WTC11 (cell line): ENCODE results near the gene CCDC43. TPM values are rescaled to one million over a fixed set of nuclear protein-coding genes. Genes with fewer than 3 reads are reported as not detected.
"Not testable (repeated sequence)": the region's sequence is repeated elsewhere in the genome, so short reads cannot be mapped to it uniquely, and the experiment has no call there.

Experiments used
- ATAC-seq: fragments of 200-7000 bp; cut with Tn5 transposase; 2 replicates; pipeline ENCODE4 v1.10.0; 2021; ENCODE audit warnings: mild to moderate bottlenecking, moderate library complexity
- CTCF ChIA-PET: fragments of 300-600 bp; sonication (Branson Sonifier 250); formaldehyde crosslinking; loops from one replicate; lab custom pipeline; 2021; ENCODE audit warnings: antibody characterized with exemption; lab: Charles Lee
- POLR2A ChIA-PET: fragments of 350-600 bp; sonication (Branson Sonifier 250); formaldehyde crosslinking; loops from one replicate; lab custom pipeline; 2021; ENCODE audit warnings: antibody characterized with exemption; lab: Charles Lee
- DNase-seq: peaks from one replicate; pipeline ENCODE4 v3.0.0; 2021; ENCODE audit warnings: low spot score
- H3K27ac Mint-ChIP-seq: 2 replicates; pipeline ENCODE4 v1.8.0; 2021; ENCODE audit warnings: mixed read lengths
- H3K27me3 Mint-ChIP-seq: 2 replicates; pipeline ENCODE4 v1.8.0; 2021; ENCODE audit warnings: low read depth, mild to moderate bottlenecking, moderate library complexity, mixed read lengths
- H3K36me3 Mint-ChIP-seq: 2 replicates; pipeline ENCODE4 v1.8.0; 2021; ENCODE audit warnings: mixed read lengths
- H3K4me1 Mint-ChIP-seq: 2 replicates; pipeline ENCODE4 v1.8.0; 2022; ENCODE audit warnings: mixed read lengths
- H3K4me3 Mint-ChIP-seq: 2 replicates; pipeline ENCODE4 v1.8.0; 2021; ENCODE audit warnings: mild to moderate bottlenecking, moderate library complexity, mixed read lengths
- H3K9me3 Mint-ChIP-seq: 2 replicates; pipeline ENCODE4 v1.8.0; 2021; ENCODE audit warnings: mixed read lengths
- CREM ChIP-seq: sonication (generic); formaldehyde crosslinking; IDR thresholded peaks from 2 replicates; pipeline ENCODE4 v1.8.1; 2022; ENCODE audit warnings: mild to moderate bottlenecking, missing genetic modification reagents, moderate library complexity
- ETV6 ChIP-seq: sonication (generic); formaldehyde crosslinking; IDR thresholded peaks from 2 replicates; pipeline ENCODE4 v1.8.1; 2022; ENCODE audit warnings: mild to moderate bottlenecking, missing genetic modification reagents
- FOXJ3 ChIP-seq: sonication (generic); formaldehyde crosslinking; IDR thresholded peaks from 2 replicates; pipeline ENCODE4 v1.9.0; 2021; ENCODE audit warnings: missing genetic modification reagents, mild to moderate bottlenecking, borderline replicate concordance
- GABPB1 ChIP-seq: sonication (generic); formaldehyde crosslinking; IDR thresholded peaks from 2 replicates; pipeline ENCODE4 v1.8.1; 2023; ENCODE audit warnings: mild to moderate bottlenecking, missing genetic modification reagents
- MYBL2 ChIP-seq: sonication (generic); formaldehyde crosslinking; IDR thresholded peaks from 2 replicates; pipeline ENCODE4 v1.8.1; 2023; ENCODE audit warnings: mild to moderate bottlenecking, moderate library complexity, missing genetic modification reagents
- SP1 ChIP-seq: sonication (generic); formaldehyde crosslinking; conservative IDR thresholded peaks from 2 replicates; pipeline ENCODE4 v1.8.1; 2022; ENCODE audit warnings: missing genetic modification reagents
- TEAD4 ChIP-seq: sonication (generic); formaldehyde crosslinking; IDR thresholded peaks from 2 replicates; pipeline ENCODE4 v1.8.0; 2022; ENCODE audit warnings: mild to moderate bottlenecking, missing genetic modification reagents
- ZNF232 ChIP-seq: sonication (generic); formaldehyde crosslinking; IDR thresholded peaks from 2 replicates; pipeline ENCODE4 v1.8.0; 2022; ENCODE audit warnings: mild to moderate bottlenecking, missing genetic modification reagents
- ZNF532 ChIP-seq: fragments of 250-450 bp; sonication (Bioruptor Pico); IDR thresholded peaks from 2 replicates; pipeline ENCODE4 v1.9.0; 2021; ENCODE audit warnings: mild to moderate bottlenecking, borderline replicate concordance
- total RNA-seq: library from RNA; stranded (reverse); gene quantifications from 3 replicates; pipeline ENCODE4 v1.2.3, GENCODE V29; 2021
- TF ChIP-seq, protein P1 (sequence below): sonication (generic); formaldehyde crosslinking; IDR thresholded peaks from 2 replicates; pipeline ENCODE4 v1.8.1; 2023; ENCODE audit warnings: mild to moderate bottlenecking, missing genetic modification reagents, borderline replicate concordance

CCDC43 gene
- total RNA-seq, 1 experiment from 2014 or later: 37.9 TPM

DNA sequence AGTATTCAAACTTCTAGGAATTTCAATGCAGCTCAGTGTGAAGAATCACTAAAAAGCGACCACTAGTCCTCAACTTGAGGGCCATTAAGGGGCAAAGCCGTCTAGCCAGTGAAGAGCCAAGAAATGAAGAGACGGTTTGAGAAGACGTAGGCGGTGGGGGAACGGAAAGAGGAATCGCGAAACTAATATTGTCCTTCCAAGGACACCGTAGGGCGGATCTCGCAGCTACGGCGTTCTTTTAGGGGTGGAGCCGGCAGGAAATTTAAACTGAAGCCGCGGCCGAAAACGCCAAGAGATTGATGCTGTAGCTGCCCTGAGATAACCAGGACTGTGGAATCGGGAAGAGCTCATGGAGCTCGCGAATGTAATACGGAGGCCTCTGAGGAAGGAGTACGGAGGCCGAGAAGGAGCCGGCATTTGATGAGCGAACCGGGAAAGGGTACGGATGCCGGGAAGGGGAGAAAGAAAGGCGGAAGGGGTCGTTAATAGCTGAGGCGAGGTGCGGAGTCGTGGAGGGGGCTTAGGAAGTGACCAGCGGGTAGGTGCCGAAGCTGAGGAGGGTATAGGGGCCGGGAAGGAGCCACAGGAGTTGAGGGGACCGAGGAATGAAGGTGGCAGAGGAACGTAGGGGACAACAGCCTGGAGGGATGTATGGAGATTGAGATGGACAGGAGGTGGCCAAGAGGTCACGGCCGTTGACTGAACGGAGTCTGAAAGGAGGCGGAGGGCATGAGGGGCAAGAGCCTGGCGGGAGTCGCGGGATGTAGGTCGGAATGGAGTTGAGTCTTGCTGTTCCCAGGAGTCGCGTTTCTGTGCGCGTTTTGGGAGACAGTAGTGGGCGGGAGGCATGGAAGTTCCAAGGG lies 19.1 kb upstream of the CCDC43 start, which contains the start of gene DBF4B:
DBF4B (plus strand) TSS at position 265 of the 863 bp plus-strand sequence; CDS start at position 421, 156 bp downstream.
- H3K27ac Mint-ChIP-seq: no peak within 1 kb of the TSS
- H3K4me3 Mint-ChIP-seq: no peak within 1 kb of the TSS
- H3K36me3 Mint-ChIP-seq: peaks cover 5% of the 10 kb centered on the region
- peaks cover 6% of the 10 kb centered on the region for H3K4me1 Mint-ChIP-seq
- peak; percentile 79 for ATAC-seq
- ChIA-PET POLR2A (interaction anchor here (0.7 kb wide), 2 partner anchors 61 to 151 kb away, joined by 3 to 4 read pairs; no protein-coding TSS in a partner anchor), CTCF (interaction anchor here (0.7 to 2.0 kb wide), 5 partner anchors 18 to 202 kb away, joined by 3 to 14 read pairs (median 4); partner anchors contain the start of gene CCDC43)
- peak; percentile 71 for TF ChIP-seq SP1 (CRISPR knock-in tag)
- TF ChIP-seq ZNF232: 0 out of 2 replicates have a peak, but pooled peaks have one; percentile 39
- 0 out of 2 replicates have a peak, but pooled peaks have one; percentile 23 for TF ChIP-seq TEAD4 (CRISPR knock-in tag)
- peak; percentile 24; the same call in 1 of the 2 replicates for TF ChIP-seq GABPB1 (CRISPR knock-in tag)
- TF ChIP-seq, protein P1, sequence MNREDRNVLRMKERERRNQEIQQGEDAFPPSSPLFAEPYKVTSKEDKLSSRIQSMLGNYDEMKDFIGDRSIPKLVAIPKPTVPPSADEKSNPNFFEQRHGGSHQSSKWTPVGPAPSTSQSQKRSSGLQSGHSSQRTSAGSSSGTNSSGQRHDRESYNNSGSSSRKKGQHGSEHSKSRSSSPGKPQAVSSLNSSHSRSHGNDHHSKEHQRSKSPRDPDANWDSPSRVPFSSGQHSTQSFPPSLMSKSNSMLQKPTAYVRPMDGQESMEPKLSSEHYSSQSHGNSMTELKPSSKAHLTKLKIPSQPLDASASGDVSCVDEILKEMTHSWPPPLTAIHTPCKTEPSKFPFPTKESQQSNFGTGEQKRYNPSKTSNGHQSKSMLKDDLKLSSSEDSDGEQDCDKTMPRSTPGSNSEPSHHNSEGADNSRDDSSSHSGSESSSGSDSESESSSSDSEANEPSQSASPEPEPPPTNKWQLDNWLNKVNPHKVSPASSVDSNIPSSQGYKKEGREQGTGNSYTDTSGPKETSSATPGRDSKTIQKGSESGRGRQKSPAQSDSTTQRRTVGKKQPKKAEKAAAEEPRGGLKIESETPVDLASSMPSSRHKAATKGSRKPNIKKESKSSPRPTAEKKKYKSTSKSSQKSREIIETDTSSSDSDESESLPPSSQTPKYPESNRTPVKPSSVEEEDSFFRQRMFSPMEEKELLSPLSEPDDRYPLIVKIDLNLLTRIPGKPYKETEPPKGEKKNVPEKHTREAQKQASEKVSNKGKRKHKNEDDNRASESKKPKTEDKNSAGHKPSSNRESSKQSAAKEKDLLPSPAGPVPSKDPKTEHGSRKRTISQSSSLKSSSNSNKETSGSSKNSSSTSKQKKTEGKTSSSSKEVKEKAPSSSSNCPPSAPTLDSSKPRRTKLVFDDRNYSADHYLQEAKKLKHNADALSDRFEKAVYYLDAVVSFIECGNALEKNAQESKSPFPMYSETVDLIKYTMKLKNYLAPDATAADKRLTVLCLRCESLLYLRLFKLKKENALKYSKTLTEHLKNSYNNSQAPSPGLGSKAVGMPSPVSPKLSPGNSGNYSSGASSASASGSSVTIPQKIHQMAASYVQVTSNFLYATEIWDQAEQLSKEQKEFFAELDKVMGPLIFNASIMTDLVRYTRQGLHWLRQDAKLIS (CRISPR knock-in tag): no peak
- TF ChIP-seq CREM: peak; percentile 75; the same call in 1 of the 2 replicates
- no peak for TF ChIP-seq ZNF532
- 0 out of 2 replicates have a peak, but pooled peaks have one; percentile 30 for TF ChIP-seq ETV6 (CRISPR knock-in tag)
- TF ChIP-seq MYBL2 (CRISPR knock-in tag): peak; percentile 82; the same call in 1 of the 2 replicates
- DNase-seq: peak; percentile 79
- H3K9me3 Mint-ChIP-seq: no peaks in the 10 kb centered on the region
- peaks cover 4% of the 10 kb centered on the region; the same call in 1 of the 2 replicates for H3K27me3 Mint-ChIP-seq

- DNase-seq: no peak
- ATAC-seq: no peak
- peaks cover 4% of the 10 kb centered on the region for H3K36me3 Mint-ChIP-seq
- H3K27me3 Mint-ChIP-seq: peaks cover 4% of the 10 kb centered on the region; the same call in 1 of the 2 replicates
- CTCF ChIA-PET: interaction anchor here (0.7 to 2.0 kb wide), 3 partner anchors 17 to 174 kb away, joined by 3 to 14 read pairs (median 4); partner anchors contain the start of gene CCDC43
- no peak overlapping the region for H3K4me3 Mint-ChIP-seq
- H3K9me3 Mint-ChIP-seq: no peaks in the 10 kb centered on the region
- H3K27ac Mint-ChIP-seq: no peak overlapping the region
- peaks cover 6% of the 10 kb centered on the region for H3K4me1 Mint-ChIP-seq
- TF ChIP-seq FOXJ3 (CRISPR knock-in tag): no peak
- POLR2A ChIA-PET: no interaction called here
Observed at GRCh38 chr17:44707755-44708400, 18.3 kb upstream of the CCDC43 start.

DNA sequence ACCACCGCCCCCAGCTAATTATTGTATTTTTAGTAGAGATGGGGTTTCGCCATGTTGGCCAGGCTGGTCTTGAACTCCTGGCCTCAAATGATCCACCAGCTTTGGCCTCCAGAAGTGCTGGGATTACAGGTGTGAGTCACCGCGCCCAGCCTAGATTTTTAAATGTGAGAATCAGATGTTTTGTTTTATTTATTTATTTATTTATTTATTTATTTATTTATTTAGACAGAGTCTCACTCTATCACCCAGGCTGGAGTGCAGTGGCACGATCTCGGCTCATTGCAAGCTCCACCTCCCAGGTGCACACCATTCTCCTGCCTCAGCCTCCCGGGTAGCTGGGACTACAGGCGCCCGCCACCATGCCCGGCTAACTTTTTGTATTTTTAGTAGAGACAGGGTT lies 10.7 kb upstream of the CCDC43 start:
- H3K27me3 Mint-ChIP-seq, H3K4me3 Mint-ChIP-seq, H3K9me3 Mint-ChIP-seq, POLR2A ChIA-PET, ATAC-seq, H3K27ac Mint-ChIP-seq, H3K36me3 Mint-ChIP-seq, H3K4me1 Mint-ChIP-seq, DNase-seq: not testable (repeated sequence)
- CTCF ChIA-PET: interaction anchor here (0.6 to 1.4 kb wide), 2 partner anchors 9 to 192 kb away, joined by 3 read pairs; no protein-coding TSS in a partner anchor
